HG03432 (cell line): ENCODE results near the gene DOK5.

Experiments
- ATAC-seq: cut with Tn5 transposase; IDR thresholded peaks from one replicate; pipeline ENCODE4 v1.9.1; 2021; ENCODE audit warnings: mild to moderate bottlenecking, moderate library complexity; ENCODE audit not compliant: unreplicated experiment

The DOK5 gene

GRCh38 chr20:54555150-54555549 is 79.8 kb downstream of the DOK5 start:
- no peak for ATAC-seq

- no peak for ATAC-seq
These were observed 81.0 kb downstream of the DOK5 start for GRCh38 chr20:54556406-54556805.

- no peak for ATAC-seq
These were observed 82.6 kb downstream of the DOK5 start for GRCh38 chr20:54557806-54558590.

GRCh38 chr20:54559890-54560289 is 84.5 kb downstream of the DOK5 start:
- ATAC-seq = no peak

GRCh38 chr20:54560357-54560756 is 85.0 kb downstream of the DOK5 start:
- no peak for ATAC-seq

GRCh38 chr20:54565255-54565654 is 89.9 kb downstream of the DOK5 start:
- no peak for ATAC-seq

GRCh38 chr20:54566031-54566688 is 90.8 kb downstream of the DOK5 start:
- ATAC-seq = no peak

- ATAC-seq = no peak
These were observed 95.2 kb downstream of the DOK5 start for GRCh38 chr20:54570561-54570960.

GRCh38 chr20:54572665-54573435 is 97.5 kb downstream of the DOK5 start:
- ATAC-seq = no peak

- ATAC-seq = no peak
These were observed 98.4 kb downstream of the DOK5 start for GRCh38 chr20:54573838-54574237.

GRCh38 chr20:54576518-54576917 is 101.1 kb downstream of the DOK5 start:
- ATAC-seq = no peak

GRCh38 chr20:54577637-54578036 is 102.2 kb downstream of the DOK5 start:
- no peak for ATAC-seq

- no peak for ATAC-seq
These were observed 109.8 kb downstream of the DOK5 start for GRCh38 chr20:54585217-54585616.

- ATAC-seq = no peak
These were observed 112.0 kb downstream of the DOK5 start for GRCh38 chr20:54587408-54587807.

GRCh38 chr20:54589402-54590030 is 114.1 kb downstream of the DOK5 start:
- ATAC-seq = no peak

GRCh38 chr20:54590856-54591255 is 115.5 kb downstream of the DOK5 start:
- ATAC-seq = no peak

- no peak for ATAC-seq
These were observed 121.3 kb downstream of the DOK5 start for GRCh38 chr20:54596651-54597050.

GRCh38 chr20:54598352-54598751 is 123.0 kb downstream of the DOK5 start:
- ATAC-seq = no peak

GRCh38 chr20:54600634-54601033 is 125.2 kb downstream of the DOK5 start:
- ATAC-seq = no peak

- no peak for ATAC-seq
These were observed 126.6 kb downstream of the DOK5 start for GRCh38 chr20:54601831-54602515.

- ATAC-seq = no peak
These were observed 129.9 kb downstream of the DOK5 start for GRCh38 chr20:54605319-54605718.
